Prostate gland (tissue), 2 donors: ENCODE results near the gene KIAA1755.

Experiments used
- CTCF ChIP-seq, 4 experiments: fragments of 200-600 bp in 2 of 4; fragments of 450-650 bp in 2 of 4; sonication (generic) in 2 of 4; IDR thresholded peaks; 1 replicate in 3 of 4; 2 replicates in 1 of 4; pipeline ENCODE4 v1.5.1; 2016 to 2019; ENCODE audit warnings: antibody characterized with exemption in 4 of 4, mild to moderate bottlenecking in 2 of 4, moderate library complexity in 2 of 4
- POLR2A ChIP-seq: fragments of 450-650 bp; IDR thresholded peaks from one replicate; pipeline ENCODE4 v1.6.1; 2016; ENCODE audit warnings: antibody characterized with exemption, mild to moderate bottlenecking

GRCh38 chr20:38210741-38211140 is 49.8 kb downstream of the KIAA1755 start:
- no peak for TF ChIP-seq CTCF (IDR thresholded peaks at IDR 0.05)
- TF ChIP-seq POLR2A, result no peak
